MM.1S (cell line): Measurements from ENCODE around the gene GABRG3.

Experiments used
- DNase-seq: peaks from one replicate; pipeline ENCODE4 v3.0.0-alpha.2; 2015
- H2AFZ ChIP-seq: fragments of 300-600 bp; sonication (generic); 2 replicates; pipeline ENCODE4 v1.6.0; 2016; ENCODE audit warnings: antibody characterized with exemption, low read length
- H3F3A ChIP-seq: fragments of 300-600 bp; sonication (generic); 2 replicates; pipeline ENCODE4 v1.6.1; 2016; ENCODE audit warnings: mild to moderate bottlenecking, antibody characterized with exemption, low read length, moderate library complexity, mixed read lengths; ENCODE audit not compliant: insufficient read depth
- H3K27ac ChIP-seq: fragments of 300-600 bp; sonication (generic); 2 replicates; pipeline ENCODE4 v1.5.1; 2016; ENCODE audit warnings: mild to moderate bottlenecking, low read length
- H3K27me3 ChIP-seq: fragments of 300-600 bp; sonication (generic); replicated peaks from 2 replicates; pipeline ENCODE4 v1.6.0; 2016; ENCODE audit warnings: low read length; ENCODE audit not compliant: insufficient read depth
- H3K36me3 ChIP-seq: fragments of 300-600 bp; sonication (generic); replicated peaks from 2 replicates; pipeline ENCODE4 v1.6.1; 2016; ENCODE audit warnings: mild to moderate bottlenecking, low read length, mixed read lengths; ENCODE audit not compliant: insufficient read depth
- H3K4me1 ChIP-seq: fragments of 300-600 bp; sonication (generic); 2 replicates; pipeline ENCODE4 v1.6.1; 2016; ENCODE audit warnings: low read length, mixed read lengths
- H3K4me2 ChIP-seq: fragments of 300-600 bp; sonication (generic); 2 replicates; pipeline ENCODE4 v1.6.0; 2016; ENCODE audit warnings: low read depth, low read length
- H3K4me3 ChIP-seq: fragments of 300-600 bp; sonication (generic); 2 replicates; pipeline ENCODE4 v1.5.1; 2016; ENCODE audit warnings: low read length, mixed read lengths
- H3K79me2 ChIP-seq: fragments of 300-600 bp; sonication (generic); 2 replicates; pipeline ENCODE4 v1.6.1; 2016; ENCODE audit warnings: mixed run types, low read length, mixed read lengths
- H3K9ac ChIP-seq: fragments of 300-600 bp; sonication (generic); 2 replicates; pipeline ENCODE4 v1.6.1; 2016; ENCODE audit warnings: low read length, mixed read lengths
- H3K9me2 ChIP-seq: fragments of 300-600 bp; sonication (generic); replicated peaks from 2 replicates; pipeline ENCODE4 v1.6.1; 2016; ENCODE audit warnings: mild to moderate bottlenecking, low read length, mixed read lengths; ENCODE audit not compliant: insufficient read depth
- H3K9me3 ChIP-seq: fragments of 300-600 bp; sonication (generic); replicated peaks from 2 replicates; pipeline ENCODE4 v1.6.1; 2016; ENCODE audit warnings: mild to moderate bottlenecking, low read length, mixed read lengths; ENCODE audit not compliant: insufficient read depth
- H4K20me1 ChIP-seq: fragments of 300-600 bp; sonication (generic); 2 replicates; pipeline ENCODE4 v1.6.1; 2016; ENCODE audit warnings: mild to moderate bottlenecking, low read length, moderate library complexity, mixed read lengths; ENCODE audit not compliant: insufficient read depth
- EZH2 ChIP-seq: fragments of 300-600 bp; sonication (generic); optimal IDR thresholded peaks from 2 replicates; pipeline ENCODE3; 2017; ENCODE audit warnings: low read depth, mild to moderate bottlenecking, antibody characterized with exemption, low read length, mixed read lengths
- EZH2phosphoT487 ChIP-seq: fragments of 300-600 bp; sonication (generic); IDR thresholded peaks from 2 replicates; pipeline ENCODE4 v1.6.1; 2018; ENCODE audit warnings: antibody characterized with exemption, low read length
- TF ChIP-seq, protein P1 (sequence below): fragments of 300-600 bp; sonication (generic); IDR thresholded peaks from 2 replicates; pipeline ENCODE4 v1.5.1; 2016; ENCODE audit warnings: antibody characterized with exemption, low read length, mixed read lengths

Gene GABRG3

DNA sequence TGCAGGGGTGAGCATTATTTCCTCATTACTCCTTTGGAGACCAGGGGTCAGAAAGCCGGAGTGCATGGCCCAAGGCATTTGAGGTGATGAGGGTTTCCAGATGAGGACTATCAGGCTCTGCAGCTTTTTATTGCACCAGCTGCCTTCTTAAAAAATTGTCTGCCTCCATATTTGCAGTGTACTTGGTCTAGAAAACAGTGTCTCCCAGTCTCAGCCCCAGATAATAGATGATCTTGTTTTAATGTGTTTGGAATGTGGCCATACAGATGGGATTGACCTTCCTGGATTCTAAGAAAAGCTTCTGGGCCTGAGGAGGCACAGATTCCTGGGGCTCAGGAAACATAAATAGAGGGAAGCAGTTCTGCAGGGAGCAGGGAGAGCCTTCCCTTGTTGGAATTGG, 123.3 kb downstream of the GABRG3 start:
- H3K4me3 ChIP-seq = no peak overlapping the region
- no peaks in the 10 kb centered on the region for H4K20me1 ChIP-seq
- no peaks in the 10 kb centered on the region for H3K9me2 ChIP-seq
- no peak overlapping the region for H3K9ac ChIP-seq
- no peaks in the 10 kb centered on the region for H3K79me2 ChIP-seq
- H3K36me3 ChIP-seq = no peaks in the 10 kb centered on the region
- no peaks in the 10 kb centered on the region for H3K4me1 ChIP-seq
- H3F3A ChIP-seq = no peaks in the 10 kb centered on the region
- H3K27me3 ChIP-seq = no peaks in the 10 kb centered on the region
- DNase-seq = no peak
- no peak overlapping the region for H2AFZ ChIP-seq
- H3K4me2 ChIP-seq = no peak overlapping the region
- H3K27ac ChIP-seq = no peak overlapping the region
- TF ChIP-seq EZH2phosphoT487 (no peak), EZH2 (no peak)
- TF ChIP-seq, protein P1, sequence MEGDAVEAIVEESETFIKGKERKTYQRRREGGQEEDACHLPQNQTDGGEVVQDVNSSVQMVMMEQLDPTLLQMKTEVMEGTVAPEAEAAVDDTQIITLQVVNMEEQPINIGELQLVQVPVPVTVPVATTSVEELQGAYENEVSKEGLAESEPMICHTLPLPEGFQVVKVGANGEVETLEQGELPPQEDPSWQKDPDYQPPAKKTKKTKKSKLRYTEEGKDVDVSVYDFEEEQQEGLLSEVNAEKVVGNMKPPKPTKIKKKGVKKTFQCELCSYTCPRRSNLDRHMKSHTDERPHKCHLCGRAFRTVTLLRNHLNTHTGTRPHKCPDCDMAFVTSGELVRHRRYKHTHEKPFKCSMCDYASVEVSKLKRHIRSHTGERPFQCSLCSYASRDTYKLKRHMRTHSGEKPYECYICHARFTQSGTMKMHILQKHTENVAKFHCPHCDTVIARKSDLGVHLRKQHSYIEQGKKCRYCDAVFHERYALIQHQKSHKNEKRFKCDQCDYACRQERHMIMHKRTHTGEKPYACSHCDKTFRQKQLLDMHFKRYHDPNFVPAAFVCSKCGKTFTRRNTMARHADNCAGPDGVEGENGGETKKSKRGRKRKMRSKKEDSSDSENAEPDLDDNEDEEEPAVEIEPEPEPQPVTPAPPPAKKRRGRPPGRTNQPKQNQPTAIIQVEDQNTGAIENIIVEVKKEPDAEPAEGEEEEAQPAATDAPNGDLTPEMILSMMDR = no peak
- no peaks in the 10 kb centered on the region for H3K9me3 ChIP-seq

DNA sequence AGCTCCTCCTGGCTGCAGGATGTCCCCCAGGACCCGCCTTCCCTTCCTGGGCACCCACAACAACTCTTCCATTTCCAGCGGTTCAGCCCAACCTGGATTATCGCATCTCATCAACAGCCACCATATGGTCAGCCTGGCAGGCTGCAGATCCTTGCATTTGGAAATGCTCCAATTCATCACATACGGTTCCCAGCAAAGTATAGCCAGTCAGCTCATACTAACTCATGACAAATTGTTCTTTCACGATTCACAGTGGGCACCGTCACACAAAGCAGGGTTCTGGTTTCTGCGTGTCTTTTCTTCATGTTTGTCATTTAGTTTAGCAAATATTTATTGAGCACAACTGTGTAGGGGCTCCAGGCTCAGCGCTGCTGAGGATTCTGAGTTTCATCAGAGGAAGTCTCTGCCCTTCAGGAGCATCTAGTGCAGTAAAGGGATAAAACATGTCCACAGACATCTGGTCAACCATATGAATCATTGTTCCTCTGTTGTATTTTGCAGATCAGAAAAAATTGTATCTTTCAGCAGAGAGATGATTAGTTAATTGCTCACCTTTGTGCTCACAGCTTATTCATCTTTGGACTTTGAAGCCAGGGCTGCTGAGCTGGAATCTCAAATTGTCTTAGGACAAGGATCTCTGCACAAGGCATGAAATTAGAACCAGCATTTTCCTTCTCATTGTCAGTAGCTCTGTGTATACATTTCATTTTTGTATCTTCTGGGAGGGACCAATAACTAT, 125.1 kb downstream of the GABRG3 start:
- Histone ChIP-seq H3K4me1 (no peaks in the 10 kb centered on the region), H3K27ac (no peak overlapping the region), H3K9ac (no peak overlapping the region), H3K9me2 (no peaks in the 10 kb centered on the region), H2AFZ (no peak overlapping the region), H3K4me3 (no peak overlapping the region), H3F3A (no peaks in the 10 kb centered on the region), H3K79me2 (no peaks in the 10 kb centered on the region), H4K20me1 (no peaks in the 10 kb centered on the region), H3K9me3 (no peaks in the 10 kb centered on the region), H3K36me3 (no peaks in the 10 kb centered on the region), H3K4me2 (no peak overlapping the region), H3K27me3 (no peaks in the 10 kb centered on the region)
- no peak for TF ChIP-seq EZH2
- TF ChIP-seq, protein P1 = no peak
- no peak for TF ChIP-seq EZH2phosphoT487
- no peak for DNase-seq

DNA sequence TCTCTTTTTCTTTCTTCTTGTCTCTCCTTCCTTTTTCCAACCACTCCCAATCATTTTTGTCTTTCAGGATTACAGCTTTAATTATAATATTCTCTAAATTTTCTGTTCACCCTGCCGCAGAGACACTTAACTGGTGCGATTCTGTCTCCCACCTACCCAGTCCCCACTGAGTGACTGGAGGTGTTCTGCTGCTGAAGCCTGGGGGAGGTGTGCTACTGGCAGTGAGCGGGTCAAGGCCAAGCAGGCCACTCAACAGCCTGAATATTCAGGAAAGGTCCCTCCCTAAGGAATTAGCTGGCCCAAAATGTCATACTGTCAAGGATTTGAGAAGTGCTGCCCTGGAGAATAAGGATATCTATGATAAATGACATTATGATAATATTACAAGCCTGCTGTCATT, 126.5 kb downstream of the GABRG3 start:
- H3K27ac ChIP-seq = no peak overlapping the region
- H3F3A ChIP-seq = no peaks in the 10 kb centered on the region
- no peaks in the 10 kb centered on the region for H4K20me1 ChIP-seq
- H3K9ac ChIP-seq = no peak overlapping the region
- TF ChIP-seq, protein P1 = no peak
- TF ChIP-seq EZH2 (no peak), EZH2phosphoT487 (no peak)
- H3K79me2 ChIP-seq = no peaks in the 10 kb centered on the region
- no peaks in the 10 kb centered on the region for H3K27me3 ChIP-seq
- H2AFZ ChIP-seq = no peak overlapping the region
- no peaks in the 10 kb centered on the region for H3K9me3 ChIP-seq
- H3K4me2 ChIP-seq = no peak overlapping the region
- H3K36me3 ChIP-seq = no peaks in the 10 kb centered on the region
- no peak overlapping the region for H3K4me3 ChIP-seq
- DNase-seq = no peak
- H3K4me1 ChIP-seq = no peaks in the 10 kb centered on the region
- no peaks in the 10 kb centered on the region for H3K9me2 ChIP-seq
